GM19023 (cell line): ENCODE data around the gene AUTS2.

Experiments used
- ATAC-seq: cut with Tn5 transposase; IDR thresholded peaks from one replicate; pipeline ENCODE4 v1.9.1; 2021; ENCODE audit warnings: mild to moderate bottlenecking, moderate library complexity; ENCODE audit not compliant: unreplicated experiment

The AUTS2 gene

GRCh38 chr7:70044064-70044463, 445.8 kb downstream of the AUTS2 start:
- no peak for ATAC-seq

GRCh38 chr7:70044525-70044924, 446.2 kb downstream of the AUTS2 start:
- ATAC-seq, result no peak

GRCh38 chr7:70044981-70045380, 446.7 kb downstream of the AUTS2 start:
- no peak for ATAC-seq

- no peak for ATAC-seq
These were observed 449.1 kb downstream of the AUTS2 start for GRCh38 chr7:70047384-70047783.

- ATAC-seq, result no peak
These were observed 449.7 kb downstream of the AUTS2 start for GRCh38 chr7:70047891-70048448.

- no peak for ATAC-seq
These were observed 453.5 kb downstream of the AUTS2 start for GRCh38 chr7:70051726-70052125.

GRCh38 chr7:70052691-70053090, 454.4 kb downstream of the AUTS2 start:
- no peak for ATAC-seq

- ATAC-seq, result no peak
These were observed 455.1 kb downstream of the AUTS2 start for GRCh38 chr7:70053421-70053820.

GRCh38 chr7:70053989-70054388, 455.7 kb downstream of the AUTS2 start:
- no peak for ATAC-seq

GRCh38 chr7:70056363-70056762, 458.1 kb downstream of the AUTS2 start:
- no peak for ATAC-seq

GRCh38 chr7:70060298-70061068, 462.2 kb downstream of the AUTS2 start:
- ATAC-seq, result no peak

- no peak for ATAC-seq
These were observed 465.1 kb downstream of the AUTS2 start for GRCh38 chr7:70063371-70063770.

GRCh38 chr7:70063927-70064326, 465.7 kb downstream of the AUTS2 start:
- ATAC-seq, result no peak

GRCh38 chr7:70066844-70067243, 468.6 kb downstream of the AUTS2 start:
- ATAC-seq, result no peak

- no peak for ATAC-seq
These were observed 470.3 kb downstream of the AUTS2 start for GRCh38 chr7:70068531-70068930.

GRCh38 chr7:70069977-70070376, 471.7 kb downstream of the AUTS2 start:
- no peak for ATAC-seq

- ATAC-seq, result no peak
These were observed 473.5 kb downstream of the AUTS2 start for GRCh38 chr7:70071766-70072165.

GRCh38 chr7:70072220-70072619, 473.9 kb downstream of the AUTS2 start:
- ATAC-seq, result no peak

- no peak for ATAC-seq
These were observed 478.1 kb downstream of the AUTS2 start for GRCh38 chr7:70076325-70076724.

- ATAC-seq, result no peak
These were observed 483.9 kb downstream of the AUTS2 start for GRCh38 chr7:70082099-70082611.

- no peak for ATAC-seq
These were observed 493.1 kb downstream of the AUTS2 start for GRCh38 chr7:70091362-70091761.
